GM06990 (cell line): ENCODE data around the gene PLAAT1.

Source experiments
- DNase-seq: peaks from one replicate; pipeline ENCODE4 v3.0.0-alpha.2; 2011; ENCODE audit not compliant: insufficient read length; ENCODE audit errors: extremely low read depth
- H3K27me3 ChIP-seq: replicated peaks from 2 replicates; pipeline ENCODE4 v1.6.0; 2011; ENCODE audit warnings: low read length; ENCODE audit not compliant: control insufficient read depth, insufficient read depth
- H3K36me3 ChIP-seq: 2 replicates; pipeline ENCODE4 v1.5.1; 2011; ENCODE audit warnings: low read length; ENCODE audit not compliant: control insufficient read depth, insufficient read depth
- H3K4me3 ChIP-seq: replicated peaks from 2 replicates; pipeline ENCODE4 v1.5.1; 2011; ENCODE audit warnings: low read depth, mild to moderate bottlenecking, control low read depth, low read length
- CTCF ChIP-seq: IDR thresholded peaks from 2 replicates; pipeline ENCODE4 v1.5.1; 2011; ENCODE audit warnings: low read length, control low read depth, mild to moderate bottlenecking, inconsistent platforms; ENCODE audit not compliant: insufficient read depth, poor library complexity, severe bottlenecking

Gene PLAAT1

GRCh38 chr3:193292386-193292785 is 51.4 kb downstream of the PLAAT1 start:
- TF ChIP-seq CTCF = no peak
- no peaks in the 10 kb centered on the region for H3K36me3 ChIP-seq
- no peak for DNase-seq

GRCh38 chr3:193295985-193296384 is 55.0 kb downstream of the PLAAT1 start:
- no peak overlapping the region for H3K4me3 ChIP-seq
- TF ChIP-seq CTCF = no peak
- DNase-seq = no peak
- no peaks in the 10 kb centered on the region for H3K27me3 ChIP-seq
- H3K36me3 ChIP-seq = no peaks in the 10 kb centered on the region

More at GRCh38 chr3:193292386-193292785, 51.4 kb downstream of the PLAAT1 start:
- Histone ChIP-seq H3K27me3 (no peaks in the 10 kb centered on the region), H3K4me3 (no peak overlapping the region)

GRCh38 chr3:193297421-193297820 is 56.4 kb downstream of the PLAAT1 start:
- no peaks in the 10 kb centered on the region for H3K27me3 ChIP-seq
- no peak overlapping the region for H3K4me3 ChIP-seq
- TF ChIP-seq CTCF = no peak
- no peaks in the 10 kb centered on the region for H3K36me3 ChIP-seq
- peak; percentile 1 for DNase-seq

GRCh38 chr3:193301433-193301832 is 60.4 kb downstream of the PLAAT1 start:
- no peak for TF ChIP-seq CTCF
- Histone ChIP-seq H3K4me3 (no peak overlapping the region), H3K36me3 (no peaks in the 10 kb centered on the region)

GRCh38 chr3:193305356-193305755 is 64.3 kb downstream of the PLAAT1 start:
- no peak for DNase-seq
- TF ChIP-seq CTCF = no peak
- Histone ChIP-seq H3K27me3 (no peaks in the 10 kb centered on the region), H3K4me3 (no peak overlapping the region), H3K36me3 (no peaks in the 10 kb centered on the region)

More at GRCh38 chr3:193301433-193301832, 60.4 kb downstream of the PLAAT1 start:
- DNase-seq = no peak
- H3K27me3 ChIP-seq = no peaks in the 10 kb centered on the region
